Calu3 (cell line): ENCODE measurements around the gene RSU1. TPM values are rescaled to one million over a fixed set of nuclear protein-coding genes. Genes with fewer than 3 reads are reported as not detected.

Experiments
- BruUV-seq: library from RNA; stranded (reverse); fragments of 400-500 nt; replicated peaks from 2 replicates; lab custom pipeline; 2021; lab: Mats Ljungman, UMichigan
- CTCF ChIA-PET: fragments of 300-600 bp; sonication (Branson Sonifier 250); formaldehyde crosslinking; loops from one replicate; lab custom pipeline; 2022; ENCODE audit warnings: antibody characterized with exemption; lab: Charles Lee
- DNase-seq: peaks from one replicate; pipeline ENCODE4 v3.0.0; 2022
- H3K27ac Mint-ChIP-seq: one replicate; pipeline ENCODE4 v1.8.0; 2022; ENCODE audit warnings: mixed read lengths; ENCODE audit not compliant: unreplicated experiment
- H3K27me3 Mint-ChIP-seq: one replicate; pipeline ENCODE4 v1.8.0; 2022; ENCODE audit warnings: mixed read lengths; ENCODE audit not compliant: unreplicated experiment
- H3K36me3 Mint-ChIP-seq: one replicate; pipeline ENCODE4 v1.8.0; 2022; ENCODE audit warnings: mild to moderate bottlenecking, moderate library complexity, mixed read lengths; ENCODE audit not compliant: insufficient read depth, unreplicated experiment
- H3K4me1 Mint-ChIP-seq: one replicate; pipeline ENCODE4 v1.8.0; 2022; ENCODE audit warnings: mild to moderate bottlenecking, low read depth, mixed read lengths; ENCODE audit not compliant: unreplicated experiment
- H3K4me3 Mint-ChIP-seq: one replicate; pipeline ENCODE4 v1.8.0; 2022; ENCODE audit warnings: mild to moderate bottlenecking, low read depth, moderate library complexity, mixed read lengths; ENCODE audit not compliant: unreplicated experiment
- H3K9me3 Mint-ChIP-seq: one replicate; pipeline ENCODE4 v1.8.0; 2022; ENCODE audit warnings: low read depth, mixed read lengths; ENCODE audit not compliant: unreplicated experiment
- intact Hi-C: fragments of 100-400 bp; cut with micrococcal nuclease; formaldehyde crosslinking; loops from one replicate; pipeline ENCODE4 v1.10.0; 2022; ENCODE audit not compliant: unreplicated experiment
- total RNA-seq: library from RNA; stranded (reverse); gene quantifications from 2 replicates; pipeline ENCODE4 v1.2.3, GENCODE V29; 2022
- TF ChIP-seq, protein P1 (sequence below): fragments of 200-600 bp; IDR thresholded peaks from one replicate; pipeline ENCODE4 v1.8.0; 2022; ENCODE audit warnings: antibody characterized with exemption; ENCODE audit not compliant: unreplicated experiment

Gene RSU1
- total RNA-seq, 1 experiment from 2014 or later, result 56.8 TPM

DNA sequence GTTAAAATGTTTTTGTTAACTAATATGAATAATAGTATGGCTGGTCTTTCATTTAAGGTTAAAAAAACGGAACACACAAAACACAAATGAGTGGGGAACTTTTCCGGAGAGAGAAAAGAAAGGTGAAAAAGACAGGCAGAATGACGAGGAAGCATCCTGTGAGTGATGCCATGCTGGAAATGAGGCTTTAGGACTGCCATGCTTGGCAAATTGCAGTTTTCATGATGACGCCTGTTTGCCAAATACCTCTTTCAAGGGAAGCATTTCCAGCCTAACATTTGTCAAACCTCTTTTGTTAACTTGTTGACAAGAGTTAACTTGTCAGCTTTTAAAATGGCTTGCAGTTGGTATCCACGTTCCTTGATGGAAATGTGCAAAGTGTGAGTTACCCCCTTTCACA is 127.5 kb downstream of the RSU1 start:
- Mint-ChIP-seq H3K27ac (no peak overlapping the region), H3K27me3 (no peaks in the 10 kb centered on the region), H3K9me3 (no peaks in the 10 kb centered on the region), H3K36me3 (no peaks in the 10 kb centered on the region), H3K4me3 (no peak overlapping the region), H3K4me1 (no peaks in the 10 kb centered on the region)
- no TSS peak for BruUV-seq
- DNase-seq, result no peak
- CTCF ChIA-PET, result no interaction called here
- intact Hi-C loops, result no loop called here
- TF ChIP-seq, protein P1, sequence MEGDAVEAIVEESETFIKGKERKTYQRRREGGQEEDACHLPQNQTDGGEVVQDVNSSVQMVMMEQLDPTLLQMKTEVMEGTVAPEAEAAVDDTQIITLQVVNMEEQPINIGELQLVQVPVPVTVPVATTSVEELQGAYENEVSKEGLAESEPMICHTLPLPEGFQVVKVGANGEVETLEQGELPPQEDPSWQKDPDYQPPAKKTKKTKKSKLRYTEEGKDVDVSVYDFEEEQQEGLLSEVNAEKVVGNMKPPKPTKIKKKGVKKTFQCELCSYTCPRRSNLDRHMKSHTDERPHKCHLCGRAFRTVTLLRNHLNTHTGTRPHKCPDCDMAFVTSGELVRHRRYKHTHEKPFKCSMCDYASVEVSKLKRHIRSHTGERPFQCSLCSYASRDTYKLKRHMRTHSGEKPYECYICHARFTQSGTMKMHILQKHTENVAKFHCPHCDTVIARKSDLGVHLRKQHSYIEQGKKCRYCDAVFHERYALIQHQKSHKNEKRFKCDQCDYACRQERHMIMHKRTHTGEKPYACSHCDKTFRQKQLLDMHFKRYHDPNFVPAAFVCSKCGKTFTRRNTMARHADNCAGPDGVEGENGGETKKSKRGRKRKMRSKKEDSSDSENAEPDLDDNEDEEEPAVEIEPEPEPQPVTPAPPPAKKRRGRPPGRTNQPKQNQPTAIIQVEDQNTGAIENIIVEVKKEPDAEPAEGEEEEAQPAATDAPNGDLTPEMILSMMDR, result no peak

DNA sequence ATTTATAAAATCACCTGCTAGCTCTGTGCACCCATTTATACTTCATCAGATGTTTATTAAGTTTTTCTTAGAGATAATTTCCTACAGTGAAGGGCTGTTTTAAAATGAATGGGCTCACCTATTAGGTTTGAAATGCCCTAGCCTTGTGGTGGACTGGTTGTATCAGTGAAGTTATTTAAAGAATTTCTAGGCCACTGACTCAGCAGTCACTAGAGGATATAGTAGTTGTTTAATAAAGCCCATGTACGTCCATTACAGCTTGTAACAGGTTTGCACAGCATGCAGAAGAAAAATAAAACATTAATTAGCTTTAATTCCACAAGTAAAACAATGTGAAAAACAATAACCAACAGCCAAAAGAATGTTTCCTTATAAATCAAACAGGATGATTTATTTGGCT is 128.0 kb downstream of the RSU1 start:
- Mint-ChIP-seq H3K4me3 (no peak overlapping the region), H3K4me1 (no peaks in the 10 kb centered on the region), H3K27me3 (no peaks in the 10 kb centered on the region), H3K9me3 (no peaks in the 10 kb centered on the region), H3K36me3 (no peaks in the 10 kb centered on the region), H3K27ac (no peak overlapping the region)
- DNase-seq, result no peak
- intact Hi-C loops, result no loop called here
- CTCF ChIA-PET, result interaction anchor here (0.6 kb wide), 1 partner anchor 741 kb away, joined by 5 read pairs; no protein-coding TSS in a partner anchor
- BruUV-seq, result no TSS peak
- TF ChIP-seq, protein P1, result no peak

DNA sequence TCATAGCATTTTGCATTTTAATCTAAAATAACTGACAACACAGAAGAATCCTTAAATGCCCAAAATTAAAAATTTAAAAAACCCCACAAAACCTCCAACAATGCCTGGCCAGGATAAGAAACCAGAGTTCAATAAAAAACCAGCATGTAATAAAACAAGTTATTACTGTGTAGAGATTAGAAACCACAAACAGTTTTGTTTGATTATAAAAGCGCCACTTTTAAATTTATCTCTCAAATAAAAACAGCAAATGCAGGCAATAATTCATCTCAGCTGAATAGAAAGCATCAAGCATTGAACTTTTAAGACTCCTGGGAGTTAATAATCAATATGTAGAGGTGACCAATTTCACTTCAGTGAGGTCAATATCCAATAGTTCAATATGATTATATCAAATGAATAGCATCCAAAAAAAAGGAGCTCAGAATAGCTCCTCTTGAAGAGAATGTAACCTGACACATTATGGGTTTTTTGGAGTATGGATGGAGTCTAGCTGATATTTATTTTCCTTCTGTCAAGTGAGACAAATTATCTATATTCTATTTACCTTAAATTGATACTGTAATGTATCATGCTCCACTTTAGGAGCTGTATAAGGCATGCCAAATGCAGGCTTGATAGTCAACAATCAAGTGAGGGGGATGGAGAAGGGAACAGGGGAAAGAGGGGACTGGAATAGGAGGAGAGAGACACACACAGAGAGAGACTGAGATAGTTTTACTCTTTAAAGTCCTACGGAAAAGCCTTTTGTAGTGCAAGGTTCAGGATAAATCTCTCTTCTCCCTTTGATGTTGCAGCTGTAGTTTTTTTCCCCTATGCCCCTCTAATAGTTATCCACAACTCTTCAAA is 130.9 kb downstream of the RSU1 start:
- no peaks in the 10 kb centered on the region for H3K9me3 Mint-ChIP-seq
- BruUV-seq, result no TSS peak
- intact Hi-C loops, result no loop called here
- no peaks in the 10 kb centered on the region for H3K4me1 Mint-ChIP-seq
- DNase-seq, result no peak
- CTCF ChIA-PET, result no interaction called here
- no peaks in the 10 kb centered on the region for H3K36me3 Mint-ChIP-seq
- TF ChIP-seq, protein P1, result no peak
- no peak overlapping the region for H3K27ac Mint-ChIP-seq
- H3K4me3 Mint-ChIP-seq, result no peak overlapping the region
- no peaks in the 10 kb centered on the region for H3K27me3 Mint-ChIP-seq

DNA sequence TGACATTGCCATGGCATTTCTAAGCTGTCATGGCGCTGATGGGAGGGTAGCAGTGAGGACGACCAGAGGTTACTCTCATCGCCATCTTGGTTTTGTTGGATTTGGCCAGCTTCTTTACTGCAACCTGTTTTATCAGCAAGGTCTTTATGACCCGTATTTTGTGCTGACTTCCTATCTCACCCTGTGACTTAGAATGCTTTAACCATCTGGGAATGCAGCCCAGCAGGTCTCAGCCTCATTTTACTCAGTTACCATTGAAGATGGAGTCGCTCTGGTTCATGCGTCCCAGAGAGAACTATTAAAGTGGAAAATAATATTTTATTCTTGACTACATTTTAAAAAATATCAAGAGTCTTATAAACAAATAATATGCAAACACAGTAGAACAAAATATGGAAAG is 131.7 kb downstream of the RSU1 start:
- H3K9me3 Mint-ChIP-seq, result no peaks in the 10 kb centered on the region
- TF ChIP-seq, protein P1, result no peak
- no peaks in the 10 kb centered on the region for H3K36me3 Mint-ChIP-seq
- no peak for DNase-seq
- intact Hi-C loops, result no loop called here
- CTCF ChIA-PET, result no interaction called here
- no peak overlapping the region for H3K27ac Mint-ChIP-seq
- no peaks in the 10 kb centered on the region for H3K4me1 Mint-ChIP-seq
- BruUV-seq, result no TSS peak
- H3K27me3 Mint-ChIP-seq, result no peaks in the 10 kb centered on the region
- H3K4me3 Mint-ChIP-seq, result no peak overlapping the region
